ENCODE data around the gene SCEL. TPM values are rescaled to one million over a fixed set of nuclear protein-coding genes. Genes with fewer than 3 reads are reported as not detected.

SCEL gene
- polyA plus RNA-seq, 3 donors = 0.47 to 2.9 (median 1.3) TPM

Other genes with a start within 250 kb of the SCEL start
- gene MYCBP2, start 208.6 kb upstream of the SCEL start, polyA plus RNA-seq = 100 to 1,000 TPM in 1 of 3 donors, 10 to 100 TPM in 2; 23.4 to 130 (median 56.5) TPM
- 1 to 10 TPM; 1.2 to 5.3 (median 2.4) TPM for gene SLAIN1, start 162.0 kb downstream of the SCEL start, polyA plus RNA-seq

All from adipose tissue (tissue), 3 donors.